Esophagus squamous epithelium (tissue), 5 donors: ENCODE measurements around the gene B3GAT1. TPM values are rescaled to one million over a fixed set of nuclear protein-coding genes. Genes with fewer than 3 reads are reported as not detected.
"Not testable (repeated sequence)": the region's sequence is repeated elsewhere in the genome, so short reads cannot be mapped to it uniquely, and the experiment has no call there.

Source experiments
- DNase-seq: peaks from one replicate; lab custom pipeline; 2025; lab: John Stamatoyannopoulos, UW
- H3K27ac ChIP-seq, 4 donors: fragments of 200-600 bp; sonication (generic); one replicate each; pipeline ENCODE4 v1.5.1; 2016 to 2019; ENCODE audit warnings: mild to moderate bottlenecking in 1 of 4
- H3K27me3 ChIP-seq, 4 donors: fragments of 200-600 bp; sonication (generic); 1 replicate in 3 of 4; 2 replicates in 1 of 4; pipeline versions ENCODE4 v1.5.1 to v1.6.0; 2017 to 2021; ENCODE audit warnings: antibody characterized with exemption in 1 of 4
- H3K36me3 ChIP-seq, 3 donors: fragments of 200-600 bp; sonication (generic); one replicate each; pipeline ENCODE4 v1.5.1; 2016 to 2019
- H3K4me1 ChIP-seq, 3 donors: fragments of 200-600 bp; sonication (generic); one replicate each; pipeline ENCODE4 v1.5.1; 2017 to 2019
- H3K4me3 ChIP-seq, 4 donors: fragments of 200-600 bp; sonication (generic); 1 replicate in 3 of 4; 2 replicates in 1 of 4; pipeline ENCODE4 v1.5.1; 2016 to 2019; ENCODE audit warnings: mild to moderate bottlenecking in 2 of 4, moderate library complexity in 1 of 4
- H3K9me3 ChIP-seq, 3 donors: fragments of 200-600 bp; sonication (generic); one replicate each; pipeline ENCODE4 v1.5.1; 2016 to 2019
- CTCF ChIP-seq, 6 experiments: fragments of 450-650 bp in 4 of 6; fragments of 200-600 bp in 2 of 6; sonication (generic) in 2 of 6; IDR thresholded peaks; one replicate each; pipeline ENCODE4 v1.5.1; 2016 to 2019; ENCODE audit warnings: antibody characterized with exemption in 6 of 6, mild to moderate bottlenecking in 4 of 6, moderate library complexity in 4 of 6
- POLR2A ChIP-seq, 4 donors: fragments of 450-650 bp; IDR thresholded peaks; one replicate each; pipeline ENCODE4 v1.6.1; 2017; ENCODE audit warnings: antibody characterized with exemption in 4 of 4, mild to moderate bottlenecking in 4 of 4, moderate library complexity in 3 of 4
- WGBS, 2 donors: methylation state at CpG; one replicate each; pipeline ENCODE4 v1.1.5; 2018; 5-methylcytosine and 5-hydroxymethylcytosine counted together
- intact Hi-C: fragments of 100-400 bp; cut with DNase I; formaldehyde crosslinking; loops from one replicate; pipeline ENCODE4 v1.15.0; 2022
- total RNA-seq, 4 donors: library from RNA; depleted of rRNA; stranded (reverse); fragments of >200 nt; gene quantifications; one replicate each; pipeline ENCODE4 v1.1.0, GENCODE V29; 2016
- donor health status: DM: yes; HTN: yes; CAD: no.

The B3GAT1 gene
- total RNA-seq, 4 donors from 2014 or later = 0.09 to 0.94 (median 0.38) TPM; not detected in 1

DNA sequence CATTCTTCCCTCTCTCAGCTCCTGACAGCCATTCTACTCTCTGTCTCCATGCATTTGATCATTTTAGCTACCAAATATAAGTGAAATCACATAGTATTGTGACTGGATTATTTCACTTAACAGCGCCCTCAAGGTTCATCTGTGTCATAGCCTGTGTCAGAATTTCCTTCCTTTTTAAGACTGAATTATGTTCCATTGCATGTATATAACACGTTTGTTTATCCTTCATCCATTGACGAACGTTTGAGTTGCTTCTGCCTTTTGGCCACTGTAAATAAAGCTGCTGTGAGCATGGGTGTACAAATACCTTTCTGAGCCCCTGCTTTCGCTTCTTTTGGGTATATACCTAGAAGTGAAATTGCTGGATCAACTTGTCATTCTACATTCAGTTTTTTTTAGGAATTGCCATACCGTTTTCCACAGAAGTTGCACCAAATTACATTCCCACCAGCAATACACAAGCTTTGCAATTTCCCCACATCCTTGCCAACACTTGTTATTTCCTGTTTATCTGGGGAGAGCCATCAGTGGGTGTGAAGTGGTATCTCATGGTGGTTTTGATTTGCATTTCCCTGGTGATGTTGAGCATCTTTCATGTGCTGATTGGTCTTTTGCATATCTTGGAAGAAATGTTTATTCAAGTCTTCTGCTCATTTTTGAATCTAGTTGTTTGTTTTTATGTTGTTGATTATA is 62.8 kb downstream of the B3GAT1 start:
- peaks cover 0 to 4% (median 0%) of the 10 kb centered on the region in 4 donors for H3K27me3 ChIP-seq
- peaks cover 0 to 6% (median 0%) of the 10 kb centered on the region in 3 donors for H3K4me1 ChIP-seq
- H3K27ac ChIP-seq = no peak overlapping the region
- WGBS, 2 donors = 59 to 71% methylated on average over 6 of the region's 6 CpGs
- no peak for TF ChIP-seq POLR2A (IDR thresholded peaks at IDR 0.05)
- no peak overlapping the region for H3K4me3 ChIP-seq
- no peaks in the 10 kb centered on the region for H3K9me3 ChIP-seq
- no peak for DNase-seq
- H3K36me3 ChIP-seq = no peaks in the 10 kb centered on the region
- intact Hi-C loops = no loop called here

- Histone ChIP-seq H3K4me3 (no peak overlapping the region), H3K27me3 (peaks cover 0 to 4% (median 0%) of the 10 kb centered on the region in 4 donors), H3K4me1 (peaks cover 0 to 6% (median 0%) of the 10 kb centered on the region in 3 donors), H3K27ac (no peak overlapping the region), H3K9me3 (no peaks in the 10 kb centered on the region), H3K36me3 (no peaks in the 10 kb centered on the region)
- WGBS, 2 donors = 79 to 84% methylated on average over 5 to 10 of the region's 10 CpGs
- intact Hi-C loops = no loop called here
- TF ChIP-seq CTCF (IDR thresholded peaks at IDR 0.05) (no peak), POLR2A (IDR thresholded peaks at IDR 0.05) (no peak)
- no peak for DNase-seq
These were observed 64.6 kb downstream of the B3GAT1 start for GRCh38 chr11:134347441-134347840.

DNA sequence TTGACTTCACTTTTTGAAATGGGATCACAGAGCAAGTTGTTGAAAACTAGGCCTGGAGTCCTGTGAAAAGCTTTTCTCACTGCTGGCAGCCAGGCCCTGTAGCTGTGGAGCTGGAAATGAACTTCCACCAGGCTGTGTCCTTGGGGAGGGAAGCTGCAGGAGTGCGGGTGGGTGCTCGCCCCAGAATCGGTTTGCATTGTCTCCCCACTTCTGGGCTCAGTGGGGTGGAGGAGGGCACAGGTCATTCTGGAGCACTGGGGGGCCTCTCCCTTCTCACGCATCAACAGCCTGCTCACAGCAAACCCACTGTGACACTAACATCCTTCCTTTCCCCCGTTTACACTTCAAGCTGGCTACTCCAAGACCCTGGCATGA is 65.1 kb downstream of the B3GAT1 start:
- WGBS, 2 donors = 74 to 94% methylated on average over 3 to 4 of the region's 5 CpGs
- no peak for DNase-seq
- intact Hi-C loops = no loop called here

DNA sequence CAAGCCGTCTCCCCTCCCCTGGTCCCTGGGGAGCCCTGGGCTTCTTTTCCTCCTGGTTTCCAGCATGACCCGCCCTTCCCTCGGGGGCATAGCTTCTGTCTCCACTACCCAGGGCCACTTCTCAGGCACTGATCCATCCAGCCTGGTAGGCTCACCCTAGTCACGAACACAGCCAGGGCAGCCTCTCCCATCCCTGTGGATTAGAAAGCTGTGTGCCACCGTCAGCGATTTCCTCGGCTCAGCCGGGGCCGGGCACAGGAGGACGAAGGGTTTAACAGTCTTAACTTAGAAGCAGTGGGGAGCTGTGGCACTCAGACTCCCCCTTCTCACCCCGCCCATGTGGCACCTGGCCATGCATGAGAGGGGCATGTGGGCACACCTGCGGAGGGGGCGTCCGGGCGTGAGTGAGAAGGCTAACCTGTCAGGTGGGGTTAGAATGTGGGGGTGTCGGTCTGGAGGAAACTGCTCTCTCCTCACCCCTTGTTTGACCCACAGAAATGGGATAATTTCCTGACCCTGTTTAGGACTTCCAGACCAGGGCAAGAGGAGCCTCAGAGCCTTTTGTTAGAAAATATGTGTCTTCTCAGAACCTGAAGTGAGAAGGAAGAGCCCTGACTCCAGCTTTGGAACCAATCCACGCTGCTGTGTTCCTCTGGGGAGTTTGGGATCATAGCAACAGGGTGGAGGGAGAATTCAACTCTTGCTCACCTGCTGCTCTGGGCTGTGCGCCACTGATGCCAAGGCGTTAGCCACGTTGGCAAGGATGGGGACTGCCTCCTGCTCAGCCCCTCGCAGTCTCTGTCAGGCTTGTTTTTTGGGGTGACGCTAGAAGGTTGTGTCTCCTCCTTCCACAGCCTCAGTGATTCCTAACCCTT is 65.7 kb downstream of the B3GAT1 start:
- DNase-seq = no peak
- Histone ChIP-seq H3K27me3 (peaks cover 0 to 10% (median 0%) of the 10 kb centered on the region in 4 donors), H3K4me3 (no peak overlapping the region), H3K36me3 (no peaks in the 10 kb centered on the region), H3K27ac (no peak overlapping the region), H3K4me1 (peaks cover 0 to 6% (median 0%) of the 10 kb centered on the region in 3 donors), H3K9me3 (no peaks in the 10 kb centered on the region)
- no peak for TF ChIP-seq CTCF (IDR thresholded peaks at IDR 0.05)
- TF ChIP-seq POLR2A (IDR thresholded peaks at IDR 0.05) = no peak
- intact Hi-C loops = no loop called here
- WGBS, 2 donors = 64 to 74% methylated on average over 7 to 9 of the region's 22 CpGs

More for the DNA sequence above, 65.1 kb downstream of the B3GAT1 start:
- no peak for TF ChIP-seq POLR2A (IDR thresholded peaks at IDR 0.05)
- TF ChIP-seq CTCF (IDR thresholded peaks at IDR 0.05) = no peak
- no peak overlapping the region for H3K4me3 ChIP-seq
- H3K4me1 ChIP-seq = peaks cover 0 to 6% (median 0%) of the 10 kb centered on the region in 3 donors
- H3K27ac ChIP-seq = no peak overlapping the region
- peaks cover 0 to 7% (median 0%) of the 10 kb centered on the region in 4 donors for H3K27me3 ChIP-seq
- H3K9me3 ChIP-seq = no peaks in the 10 kb centered on the region
- no peaks in the 10 kb centered on the region for H3K36me3 ChIP-seq

DNA sequence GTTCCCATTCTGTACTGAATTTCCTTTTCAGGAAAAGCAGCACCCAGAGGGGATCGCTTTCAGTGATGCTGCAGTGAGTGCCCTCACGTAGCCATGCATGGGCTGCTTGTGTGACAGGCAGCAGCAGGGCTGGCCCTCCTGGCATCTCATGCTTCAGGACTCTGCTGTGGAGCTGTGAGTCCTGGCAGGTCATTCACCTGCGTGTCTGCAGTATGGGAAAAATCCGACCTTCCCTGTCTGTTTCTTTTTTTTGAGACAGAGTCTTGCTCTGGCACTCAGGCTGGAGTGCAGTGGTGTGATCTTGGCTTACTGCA is 66.8 kb downstream of the B3GAT1 start:
- whole genome bisulfite sequencing, 2 donors = 50 to 80% methylated on average over 1 to 4 of the region's 4 CpGs
- Histone ChIP-seq H3K4me3 (no peak overlapping the region), H3K27me3 (peaks cover 0 to 10% (median 0%) of the 10 kb centered on the region in 4 donors), H3K36me3 (no peaks in the 10 kb centered on the region), H3K4me1 (peaks cover 0 to 6% (median 0%) of the 10 kb centered on the region in 3 donors), H3K9me3 (no peaks in the 10 kb centered on the region), H3K27ac (no peak overlapping the region)
- TF ChIP-seq POLR2A (IDR thresholded peaks at IDR 0.05) (no peak), CTCF (IDR thresholded peaks at IDR 0.05) (no peak)
- no peak for DNase-seq
- intact Hi-C loops = no loop called here

GRCh38 chr11:134344497-134345236 is 67.4 kb downstream of the B3GAT1 start:
- H3K27ac ChIP-seq, H3K4me3 ChIP-seq, intact Hi-C loops, DNase-seq, H3K36me3 ChIP-seq, H3K4me1 ChIP-seq, H3K9me3 ChIP-seq, H3K27me3 ChIP-seq: not testable (repeated sequence)
- WGBS, 2 donors = 60 to 80% methylated on average over 3 to 8 of the region's 28 CpGs
